Colonic mucosa (tissue), 4 donors: ENCODE results near the gene GPR42. TPM values are rescaled to one million over a fixed set of nuclear protein-coding genes. Genes with fewer than 3 reads are reported as not detected.

Experiments
- DNase-seq: peaks from one replicate; pipeline ENCODE4 v3.0.0-alpha.2; 2020
- H3K27ac ChIP-seq: fragments of 200-600 bp; one replicate; pipeline ENCODE4 v1.8.0; 2021
- H3K27me3 ChIP-seq: fragments of 200-600 bp; one replicate; pipeline ENCODE4 v1.8.0; 2021
- H3K36me3 ChIP-seq: fragments of 200-600 bp; one replicate; pipeline ENCODE4 v1.8.0; 2021
- H3K4me1 ChIP-seq: fragments of 200-600 bp; one replicate; pipeline ENCODE4 v1.8.0; 2021; ENCODE audit warnings: mild to moderate bottlenecking
- H3K4me3 ChIP-seq: fragments of 200-600 bp; one replicate; pipeline ENCODE4 v1.8.0; 2021
- H3K9ac ChIP-seq, 2 donors: one replicate each; pipeline ENCODE4 v1.7.0; 2013; ENCODE audit warnings: control low read depth in 2 of 2, low read depth in 2 of 2, low read length in 2 of 2
- H3K9me3 ChIP-seq: fragments of 200-600 bp; one replicate; pipeline ENCODE4 v1.8.0; 2021
- intact Hi-C: fragments of 100-400 bp; cut with DNase I; formaldehyde crosslinking; loops from one replicate; pipeline ENCODE4 v1.14.1; 2022
- total RNA-seq, 2 donors: library from RNA; stranded (reverse); fragmentation: NEBNext Ultra II Directional in 1 of 2; extraction: Animal tissue kit (Norgen Biotek cat#: 25700) in 1 of 2; gene quantifications; one replicate each; pipeline ENCODE4 v1.2.1, GENCODE V29; 2021
- TF ChIP-seq, protein P1 (sequence below): fragments of 200-600 bp; IDR thresholded peaks from one replicate; pipeline ENCODE4 v1.8.0; 2022; ENCODE audit warnings: antibody characterized with exemption, mild to moderate bottlenecking
- donor health status: healthy.
- donor health status: DM: no; HTN: no; CAD: no.
- donor health status: DM: no; HTN: no; CAD: no.

GPR42 gene
- total RNA-seq, 2 donors from 2014 or later = not detected

DNA sequence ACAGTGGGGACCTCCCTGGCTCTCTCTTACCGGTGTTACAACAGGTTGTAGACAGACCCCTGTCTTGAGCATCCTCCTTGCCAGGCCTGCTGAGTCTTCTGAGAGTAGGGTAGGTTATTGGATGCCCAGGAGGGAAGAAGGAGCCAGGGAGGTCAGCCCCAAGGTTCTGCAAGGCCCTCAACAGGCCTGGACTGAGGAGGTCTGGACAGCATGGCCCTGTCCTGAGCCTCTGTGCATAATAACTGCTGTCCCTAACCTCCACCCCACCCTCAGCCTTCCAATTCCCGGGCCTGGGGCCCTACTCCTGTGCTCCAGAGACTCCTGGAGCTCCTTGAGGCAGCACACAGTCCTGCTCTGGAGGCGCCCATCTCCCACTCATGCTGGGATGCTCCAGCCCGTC, 41.5 kb upstream of the GPR42 start:
- intact Hi-C loops = no loop called here
- H3K9me3 ChIP-seq = no peaks in the 10 kb centered on the region
- TF ChIP-seq, protein P1, sequence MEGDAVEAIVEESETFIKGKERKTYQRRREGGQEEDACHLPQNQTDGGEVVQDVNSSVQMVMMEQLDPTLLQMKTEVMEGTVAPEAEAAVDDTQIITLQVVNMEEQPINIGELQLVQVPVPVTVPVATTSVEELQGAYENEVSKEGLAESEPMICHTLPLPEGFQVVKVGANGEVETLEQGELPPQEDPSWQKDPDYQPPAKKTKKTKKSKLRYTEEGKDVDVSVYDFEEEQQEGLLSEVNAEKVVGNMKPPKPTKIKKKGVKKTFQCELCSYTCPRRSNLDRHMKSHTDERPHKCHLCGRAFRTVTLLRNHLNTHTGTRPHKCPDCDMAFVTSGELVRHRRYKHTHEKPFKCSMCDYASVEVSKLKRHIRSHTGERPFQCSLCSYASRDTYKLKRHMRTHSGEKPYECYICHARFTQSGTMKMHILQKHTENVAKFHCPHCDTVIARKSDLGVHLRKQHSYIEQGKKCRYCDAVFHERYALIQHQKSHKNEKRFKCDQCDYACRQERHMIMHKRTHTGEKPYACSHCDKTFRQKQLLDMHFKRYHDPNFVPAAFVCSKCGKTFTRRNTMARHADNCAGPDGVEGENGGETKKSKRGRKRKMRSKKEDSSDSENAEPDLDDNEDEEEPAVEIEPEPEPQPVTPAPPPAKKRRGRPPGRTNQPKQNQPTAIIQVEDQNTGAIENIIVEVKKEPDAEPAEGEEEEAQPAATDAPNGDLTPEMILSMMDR = no peak
- DNase-seq = no peak
- H3K27ac ChIP-seq = no peak overlapping the region
- H3K4me3 ChIP-seq = no peak overlapping the region
- no peaks in the 10 kb centered on the region for H3K27me3 ChIP-seq
- H3K4me1 ChIP-seq = no peaks in the 10 kb centered on the region
- H3K9ac ChIP-seq = no peak overlapping the region
- H3K36me3 ChIP-seq = no peaks in the 10 kb centered on the region

DNA sequence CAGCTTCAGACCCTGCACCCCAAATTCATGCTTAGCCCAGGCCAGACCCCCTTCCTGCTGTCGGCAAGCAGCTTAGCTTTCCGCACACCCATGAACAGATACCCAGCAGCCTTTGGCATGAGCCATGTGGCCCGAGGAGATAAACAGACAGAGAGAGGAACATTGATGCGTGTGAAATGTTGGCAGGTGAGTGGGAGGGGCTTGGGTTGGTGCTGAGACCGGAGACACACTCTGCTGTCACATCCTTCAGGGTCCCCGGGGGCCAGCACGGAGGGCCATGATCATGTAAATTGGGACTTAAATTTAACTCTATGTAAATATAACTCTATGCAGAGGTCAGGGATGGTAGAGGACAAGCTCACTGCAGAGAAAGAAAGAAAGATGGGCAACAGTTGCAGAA, 40.4 kb upstream of the GPR42 start:
- no peak for DNase-seq
- TF ChIP-seq, protein P1 = no peak
- no peak overlapping the region for H3K4me3 ChIP-seq
- no peak overlapping the region for H3K9ac ChIP-seq
- intact Hi-C loops = no loop called here
- H3K36me3 ChIP-seq = no peaks in the 10 kb centered on the region
- H3K27me3 ChIP-seq = no peaks in the 10 kb centered on the region
- no peaks in the 10 kb centered on the region for H3K9me3 ChIP-seq
- no peaks in the 10 kb centered on the region for H3K4me1 ChIP-seq
- no peak overlapping the region for H3K27ac ChIP-seq

DNA sequence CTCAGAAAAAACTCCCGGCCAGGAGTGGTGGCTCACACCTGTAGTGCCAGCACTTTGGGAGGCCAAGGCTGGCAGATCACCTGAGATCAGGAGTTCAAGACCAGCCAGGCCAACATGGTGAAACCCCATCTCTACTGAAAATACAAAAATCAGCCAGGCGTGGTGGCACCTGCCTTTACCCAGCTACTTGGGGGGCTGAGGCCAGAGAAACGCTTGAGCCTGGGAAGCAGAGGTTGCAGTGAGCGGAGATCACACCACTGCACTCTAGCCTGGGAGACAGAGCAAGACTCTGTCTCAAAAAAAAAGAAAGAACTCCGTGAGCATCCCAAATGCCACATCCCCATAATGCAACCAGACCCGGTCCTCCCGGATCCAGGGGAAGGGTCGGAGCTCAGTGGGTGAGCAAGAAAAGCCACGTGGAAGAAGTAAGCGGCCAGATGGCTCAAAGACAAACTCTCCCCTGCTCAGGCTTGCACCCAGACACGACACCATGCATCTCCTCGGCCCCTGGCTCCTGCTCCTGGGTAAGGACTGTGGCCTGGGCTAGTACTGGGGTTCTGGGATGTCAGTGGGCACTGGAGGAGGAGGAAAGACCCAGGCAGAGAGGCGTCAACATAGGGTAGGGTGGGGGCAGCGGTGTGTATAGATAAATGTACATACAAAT, 39.2 kb upstream of the GPR42 start:
- TF ChIP-seq, protein P1 = no peak
- intact Hi-C loops = no loop called here
- H3K9me3 ChIP-seq = no peaks in the 10 kb centered on the region
- H3K4me1 ChIP-seq = no peaks in the 10 kb centered on the region
- no peak for DNase-seq
- no peaks in the 10 kb centered on the region for H3K27me3 ChIP-seq
- no peak overlapping the region for H3K4me3 ChIP-seq
- no peak overlapping the region for H3K9ac ChIP-seq
- no peak overlapping the region for H3K27ac ChIP-seq
- no peaks in the 10 kb centered on the region for H3K36me3 ChIP-seq

DNA sequence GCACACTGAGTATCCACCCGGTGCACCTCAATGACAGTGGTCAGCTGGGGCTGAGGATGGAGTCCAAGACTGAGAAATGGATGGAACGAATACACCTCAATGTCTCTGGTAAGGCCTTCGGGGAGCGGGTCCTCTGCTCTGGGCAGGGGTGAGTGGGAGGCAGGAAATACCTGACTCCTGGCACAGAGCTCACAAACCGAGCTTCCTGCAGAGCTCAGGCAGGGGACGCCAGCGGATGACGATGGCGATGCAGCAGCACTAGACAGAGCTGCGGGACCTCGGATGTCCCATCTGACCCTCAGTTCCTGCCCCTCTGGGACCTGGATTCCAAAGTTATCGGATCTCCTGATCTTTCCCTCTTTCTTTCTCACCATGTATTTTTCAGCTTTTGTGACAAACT, 38.1 kb upstream of the GPR42 start:
- Histone ChIP-seq H3K36me3 (no peaks in the 10 kb centered on the region), H3K4me3 (no peak overlapping the region), H3K4me1 (no peaks in the 10 kb centered on the region), H3K27ac (no peak overlapping the region), H3K9ac (no peak overlapping the region), H3K9me3 (no peaks in the 10 kb centered on the region), H3K27me3 (no peaks in the 10 kb centered on the region)
- no peak for DNase-seq
- TF ChIP-seq, protein P1 = no peak
- intact Hi-C loops = no loop called here

DNA sequence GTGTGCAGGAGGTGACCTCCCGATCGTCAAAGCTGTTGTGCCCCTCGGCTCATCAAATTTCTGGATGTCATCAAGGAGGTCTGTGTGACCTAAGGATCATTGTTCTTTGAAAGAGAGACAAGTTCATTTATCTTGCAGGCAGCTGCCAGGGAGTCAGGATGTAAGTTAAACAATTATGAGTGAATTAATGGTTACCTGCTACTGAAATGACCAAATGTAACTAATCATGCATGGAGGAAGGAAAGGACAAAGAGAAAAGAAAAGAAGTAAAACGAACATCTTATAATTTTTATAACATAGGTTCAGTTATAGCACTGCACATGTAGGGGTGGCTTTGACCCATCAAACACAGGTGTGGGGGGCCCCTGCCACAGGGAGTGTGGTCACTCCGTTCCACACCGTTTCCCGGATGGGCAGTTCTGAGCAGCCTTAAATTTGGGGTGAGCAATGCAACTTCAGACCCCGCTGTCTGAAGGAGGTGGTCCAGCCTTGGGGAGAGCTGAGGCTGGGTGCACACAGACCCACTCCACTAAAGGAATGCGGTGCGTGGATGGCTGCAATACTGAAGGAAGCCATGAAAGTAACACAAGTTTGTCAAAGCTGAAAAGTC, 36.6 kb upstream of the GPR42 start:
- H3K27ac ChIP-seq = no peak overlapping the region

More for the DNA sequence above, 36.6 kb upstream of the GPR42 start:
- intact Hi-C loops = no loop called here
- Histone ChIP-seq H3K36me3 (no peaks in the 10 kb centered on the region), H3K4me3 (no peak overlapping the region), H3K27me3 (no peaks in the 10 kb centered on the region), H3K9ac (no peak overlapping the region), H3K4me1 (no peaks in the 10 kb centered on the region), H3K9me3 (no peaks in the 10 kb centered on the region)
- DNase-seq = no peak
- TF ChIP-seq, protein P1 = no peak
